ENCODE results near the gene TNS1. TPM values are rescaled to one million over a fixed set of nuclear protein-coding genes. Genes with fewer than 3 reads are reported as not detected.

TNS1 gene
- total and polyA plus RNA-seq, 2 experiments from 2014 or later: 16.2 to 27.6 TPM

GRCh38 chr2:218002143-218002844, 501 bp downstream of the TNS1 start:
- WGBS (ENCODE audit: low lambda C conversion rate, missing lambda C conversion rate): 58% methylated on average over 7 of the region's 12 CpGs
- peaks cover 14% of the 10 kb centered on the region for H3K79me2 ChIP-seq
- no peak overlapping the region for H3K4me3 ChIP-seq
- peaks cover 10% of the 10 kb centered on the region for H3K4me1 ChIP-seq (ENCODE audit: insufficient read depth)
- peak overlapping the region; percentile 76 for H3K4me2 ChIP-seq
- no peak overlapping the region for H2AFZ ChIP-seq
- DNase-seq (ENCODE audit: low spot score): no peak
- no peaks in the 10 kb centered on the region for H3K9me2 ChIP-seq (replicated peaks; ENCODE audit: insufficient read depth)
- H4K20me1 ChIP-seq (ENCODE audit: insufficient read depth, poor library complexity, severe bottlenecking): no peaks in the 10 kb centered on the region
- no peaks in the 10 kb centered on the region for H3K36me3 ChIP-seq (replicated peaks; ENCODE audit: insufficient read depth, low read depth)
- no peaks in the 10 kb centered on the region for H3K9me3 ChIP-seq (ENCODE audit: low read depth)
- no peaks in the 10 kb centered on the region for H3K27me3 ChIP-seq
- TF ChIP-seq EZH2phosphoT487 (IDR thresholded peaks at IDR 0.05; ENCODE audit: low read depth, severe bottlenecking, unreplicated experiment) (no peak), EZH2 (IDR thresholded peaks at IDR 0.05; ENCODE audit: borderline replicate concordance) (no peak)
- peak overlapping the region; percentile 93 for H3K27ac ChIP-seq

- Histone ChIP-seq H3K9me2 (replicated peaks; ENCODE audit: insufficient read depth) (no peaks in the 10 kb centered on the region), H3K4me1 (ENCODE audit: insufficient read depth) (peaks cover 10% of the 10 kb centered on the region), H3K4me2 (peak overlapping the region; percentile 76), H3K79me2 (peaks cover 14% of the 10 kb centered on the region), H4K20me1 (ENCODE audit: insufficient read depth, poor library complexity, severe bottlenecking) (no peaks in the 10 kb centered on the region), H3K4me3 (no peak overlapping the region), H3K9me3 (ENCODE audit: low read depth) (no peaks in the 10 kb centered on the region), H3K36me3 (replicated peaks; ENCODE audit: insufficient read depth, low read depth) (no peaks in the 10 kb centered on the region), H3K27me3 (no peaks in the 10 kb centered on the region), H2AFZ (no peak overlapping the region), H3K27ac (peak overlapping the region; percentile 93)
- no peak for DNase-seq (ENCODE audit: low spot score)
- no peak for TF ChIP-seq CTCF (IDR thresholded peaks at IDR 0.05; ENCODE audit: poor library complexity)
- no peak for TF ChIP-seq EZH2 (IDR thresholded peaks at IDR 0.05; ENCODE audit: borderline replicate concordance)
- TF ChIP-seq EZH2phosphoT487 (IDR thresholded peaks at IDR 0.05; ENCODE audit: low read depth, severe bottlenecking, unreplicated experiment): no peak
- 41% methylated on average over 4 of the region's 4 CpGs for WGBS (ENCODE audit: low lambda C conversion rate, missing lambda C conversion rate)
Measured at GRCh38 chr2:218001629-218002028, 1.2 kb downstream of the TNS1 start.

GRCh38 chr2:218000136-218000535, 2.7 kb downstream of the TNS1 start:
- peaks cover 14% of the 10 kb centered on the region for H3K79me2 ChIP-seq
- no peak overlapping the region for H3K27ac ChIP-seq
- DNase-seq (ENCODE audit: low spot score): no peak
- H2AFZ ChIP-seq: no peak overlapping the region
- no peaks in the 10 kb centered on the region for H4K20me1 ChIP-seq (ENCODE audit: insufficient read depth, poor library complexity, severe bottlenecking)
- no peaks in the 10 kb centered on the region for H3K36me3 ChIP-seq (replicated peaks; ENCODE audit: insufficient read depth, low read depth)
- H3K4me1 ChIP-seq (ENCODE audit: insufficient read depth): peaks cover 20% of the 10 kb centered on the region
- H3K9me2 ChIP-seq (replicated peaks; ENCODE audit: insufficient read depth): no peaks in the 10 kb centered on the region
- H3K9me3 ChIP-seq (ENCODE audit: low read depth): no peaks in the 10 kb centered on the region
- H3K4me2 ChIP-seq: no peak overlapping the region
- no peak overlapping the region for H3K4me3 ChIP-seq
- TF ChIP-seq EZH2 (IDR thresholded peaks at IDR 0.05; ENCODE audit: borderline replicate concordance) (no peak), CTCF (IDR thresholded peaks at IDR 0.05; ENCODE audit: poor library complexity) (no peak), EZH2phosphoT487 (IDR thresholded peaks at IDR 0.05; ENCODE audit: low read depth, severe bottlenecking, unreplicated experiment) (no peak)
- H3K27me3 ChIP-seq: no peaks in the 10 kb centered on the region

- H2AFZ ChIP-seq: no peak overlapping the region
- H3K27ac ChIP-seq: no peak overlapping the region
- no peak overlapping the region for H3K4me3 ChIP-seq
- H3K27me3 ChIP-seq: no peaks in the 10 kb centered on the region
- H3K4me2 ChIP-seq: no peak overlapping the region
- H3K36me3 ChIP-seq (replicated peaks; ENCODE audit: insufficient read depth, low read depth): no peaks in the 10 kb centered on the region
- 83% methylated on average over 4 of the region's 4 CpGs for WGBS (ENCODE audit: low lambda C conversion rate, missing lambda C conversion rate)
- H3K79me2 ChIP-seq: peaks cover 14% of the 10 kb centered on the region
- DNase-seq (ENCODE audit: low spot score): no peak
- H3K9me3 ChIP-seq (ENCODE audit: low read depth): no peaks in the 10 kb centered on the region
- H4K20me1 ChIP-seq (ENCODE audit: insufficient read depth, poor library complexity, severe bottlenecking): no peaks in the 10 kb centered on the region
- TF ChIP-seq EZH2 (IDR thresholded peaks at IDR 0.05; ENCODE audit: borderline replicate concordance) (no peak), EZH2phosphoT487 (IDR thresholded peaks at IDR 0.05; ENCODE audit: low read depth, severe bottlenecking, unreplicated experiment) (no peak), CTCF (IDR thresholded peaks at IDR 0.05; ENCODE audit: poor library complexity) (no peak)
- no peaks in the 10 kb centered on the region for H3K9me2 ChIP-seq (replicated peaks; ENCODE audit: insufficient read depth)
- peaks cover 22% of the 10 kb centered on the region for H3K4me1 ChIP-seq (ENCODE audit: insufficient read depth)
Measured at GRCh38 chr2:217999595-217999959, 3.2 kb downstream of the TNS1 start.

All from hepatocyte (in vitro differentiated cells).